H9 (cell line): ENCODE results near the gene MGMT. TPM values are rescaled to one million over a fixed set of nuclear protein-coding genes. Genes with fewer than 3 reads are reported as not detected.

ENCODE experiments used
- DNase-seq: peaks from one replicate; pipeline ENCODE4 v3.0.0-alpha.2; 2017
- H2AFZ ChIP-seq: one replicate; pipeline ENCODE4 v1.6.1; 2013; ENCODE audit warnings: mild to moderate bottlenecking, low read length, control low read depth, moderate library complexity
- H2AK5ac ChIP-seq: 2 replicates; pipeline ENCODE4 v1.6.1; 2013; ENCODE audit warnings: low read length, control low read depth, mixed read lengths; ENCODE audit not compliant: insufficient read length
- H2BK120ac ChIP-seq: one replicate; pipeline ENCODE4 v1.6.1; 2013; ENCODE audit warnings: low read depth, mild to moderate bottlenecking, low read length, control low read depth, inconsistent platforms; ENCODE audit not compliant: poor library complexity, severe bottlenecking
- H2BK12ac ChIP-seq: 2 replicates; pipeline ENCODE4 v1.6.1; 2013; ENCODE audit warnings: low read length, control low read depth, mixed read lengths, low read depth; ENCODE audit not compliant: insufficient read length
- H2BK15ac ChIP-seq: 2 replicates; pipeline ENCODE4 v1.6.1; 2013; ENCODE audit warnings: low read depth, low read length, control low read depth
- H2BK20ac ChIP-seq: one replicate; pipeline ENCODE4 v1.6.1; 2013; ENCODE audit warnings: low read depth, mild to moderate bottlenecking, low read length, control low read depth, inconsistent platforms; ENCODE audit not compliant: poor library complexity, severe bottlenecking
- H2BK5ac ChIP-seq: 2 replicates; pipeline ENCODE4 v1.6.1; 2013; ENCODE audit warnings: low read length, control low read depth, mixed read lengths; ENCODE audit not compliant: insufficient read length
- H3K14ac ChIP-seq: 2 replicates; pipeline ENCODE4 v1.6.1; 2013; ENCODE audit warnings: low read length, control low read depth; ENCODE audit not compliant: insufficient read depth
- H3K18ac ChIP-seq: 2 replicates; pipeline ENCODE4 v1.6.1; 2013; ENCODE audit warnings: low read depth, mild to moderate bottlenecking, mixed read lengths, low read length, control low read depth; ENCODE audit not compliant: insufficient read length
- H3K23ac ChIP-seq: 2 replicates; pipeline ENCODE4 v1.6.1; 2013; ENCODE audit warnings: low read length, control low read depth, mixed read lengths, low read depth; ENCODE audit not compliant: insufficient read length
- H3K23me2 ChIP-seq: 2 replicates; pipeline ENCODE4 v1.6.1; 2013; ENCODE audit warnings: low read depth, mild to moderate bottlenecking, mixed read lengths, low read length, control low read depth; ENCODE audit not compliant: insufficient read length, poor library complexity, severe bottlenecking
- H3K27ac ChIP-seq: 2 replicates; pipeline ENCODE4 v1.5.1; 2013; ENCODE audit warnings: low read length, control low read depth, mixed read lengths, low read depth; ENCODE audit not compliant: insufficient read length
- H3K27me3 ChIP-seq: 2 replicates; pipeline ENCODE4 v1.6.1; 2013; ENCODE audit warnings: low read length, control low read depth, inconsistent platforms; ENCODE audit not compliant: insufficient read depth
- H3K4ac ChIP-seq: 2 replicates; pipeline ENCODE4 v1.6.1; 2013; ENCODE audit warnings: low read depth, mild to moderate bottlenecking, control low read depth, inconsistent platforms, low read length, moderate library complexity
- H3K4me1 ChIP-seq: 2 replicates; pipeline ENCODE4 v1.6.1; 2013; ENCODE audit warnings: low read length, control low read depth, inconsistent platforms; ENCODE audit not compliant: insufficient read depth
- H3K4me2 ChIP-seq: 2 replicates; pipeline ENCODE4 v1.6.1; 2013; ENCODE audit warnings: low read length, control low read depth, mixed read lengths; ENCODE audit not compliant: insufficient read length, insufficient read depth
- H3K56ac ChIP-seq: 2 replicates; pipeline ENCODE4 v1.6.1; 2013; ENCODE audit warnings: low read depth, mild to moderate bottlenecking, mixed read lengths, low read length, control low read depth; ENCODE audit not compliant: insufficient read length
- H3K79me1 ChIP-seq: 2 replicates; pipeline ENCODE4 v1.6.1; 2013; ENCODE audit warnings: low read depth, mild to moderate bottlenecking, moderate library complexity, low read length, control low read depth, inconsistent platforms; ENCODE audit not compliant: insufficient read depth, poor library complexity, severe bottlenecking
- H3K79me2 ChIP-seq: 2 replicates; pipeline ENCODE4 v1.6.1; 2013; ENCODE audit warnings: low read length, control low read depth, inconsistent platforms; ENCODE audit not compliant: insufficient read depth
- H3K9ac ChIP-seq: 2 replicates; pipeline ENCODE4 v1.6.1; 2013; ENCODE audit warnings: low read length, control low read depth, mixed read lengths; ENCODE audit not compliant: insufficient read length; ENCODE audit errors: extremely low read depth
- H3K9me3 ChIP-seq: one replicate; pipeline ENCODE4 v1.6.1; 2013; ENCODE audit warnings: low read depth, low read length, inconsistent platforms; ENCODE audit not compliant: control insufficient read depth
- H3T11ph ChIP-seq: one replicate; pipeline ENCODE4 v1.6.1; 2013; ENCODE audit warnings: mild to moderate bottlenecking, low read length, control low read depth, inconsistent platforms
- H4K20me1 ChIP-seq: one replicate; pipeline ENCODE4 v1.6.1; 2013; ENCODE audit not compliant: control insufficient read depth, insufficient read length, insufficient read depth
- H4K5ac ChIP-seq: 2 replicates; pipeline ENCODE4 v1.6.1; 2013; ENCODE audit warnings: low read depth, mild to moderate bottlenecking, mixed read lengths, low read length, control low read depth; ENCODE audit not compliant: insufficient read length
- H4K8ac ChIP-seq: replicated peaks from 2 replicates; pipeline ENCODE4 v1.6.1; 2013; ENCODE audit warnings: low read length, control low read depth, mixed read lengths, low read depth; ENCODE audit not compliant: insufficient read length
- H4K91ac ChIP-seq: 2 replicates; pipeline ENCODE4 v1.6.1; 2013; ENCODE audit warnings: low read depth, mild to moderate bottlenecking, moderate library complexity, mixed read lengths, low read length, control low read depth; ENCODE audit not compliant: insufficient read length
- H3K27ac Mint-ChIP-seq, 3 experiments: 2 replicates in 2 of 3; 3 replicates in 1 of 3; pipeline ENCODE4 v1.8.0; 2020 to 2021; ENCODE audit warnings: mixed read lengths in 3 of 3, mild to moderate bottlenecking in 1 of 3, moderate library complexity in 1 of 3
- H3K27me3 Mint-ChIP-seq: 2 replicates; pipeline ENCODE4 v1.8.0; 2021; ENCODE audit warnings: low read depth, mild to moderate bottlenecking, moderate library complexity, mixed read lengths
- H3K36me3 Mint-ChIP-seq, 3 experiments: 2 replicates in 2 of 3; 3 replicates in 1 of 3; pipeline ENCODE4 v1.8.0; 2020 to 2021; ENCODE audit warnings: low read depth in 3 of 3, mixed read lengths in 3 of 3; ENCODE audit not compliant: insufficient read depth in 1 of 3
- H3K4me1 Mint-ChIP-seq, 2 experiments: 2 replicates each; pipeline ENCODE4 v1.8.0; 2020; ENCODE audit warnings: mixed read lengths in 2 of 2
- H3K4me3 Mint-ChIP-seq, 2 experiments: 2 replicates in 1 of 2; 3 replicates in 1 of 2; pipeline ENCODE4 v1.8.0; 2020 to 2021; ENCODE audit warnings: mild to moderate bottlenecking in 2 of 2, mixed read lengths in 2 of 2, moderate library complexity in 1 of 2
- H3K9me3 Mint-ChIP-seq, 2 experiments: 2 replicates in 1 of 2; 3 replicates in 1 of 2; pipeline ENCODE4 v1.8.0; 2020; ENCODE audit warnings: mild to moderate bottlenecking in 2 of 2, mixed read lengths in 2 of 2, moderate library complexity in 1 of 2
- CTCF ChIP-seq: fragments of 200-600 bp; sonication (generic); conservative IDR thresholded peaks from 3 replicates; pipeline ENCODE4 v1.8.0; 2021; ENCODE audit warnings: antibody characterized with exemption, mild to moderate bottlenecking
- WGBS: extraction: QIAGEN DNeasy Blood & Tissue Kit; methylation state at CpG from one replicate; pipeline ENCODE4 v1.1.7; 2013; ENCODE audit warnings: missing lambda C conversion rate, low lambda C conversion rate, mixed read lengths; ENCODE audit not compliant: insufficient read length; ENCODE audit errors: extremely low coverage; 5-methylcytosine and 5-hydroxymethylcytosine counted together
- total RNA-seq: library from RNA; stranded (reverse); gene quantifications from 2 replicates; pipeline ENCODE4 v1.2.1, GENCODE V29; 2021

The MGMT gene
- total RNA-seq, 1 experiment from 2014 or later, result 18.4 TPM

GRCh38 chr10:129811208-129811607, 344.2 kb downstream of the MGMT start:
- Histone ChIP-seq H3K4ac (no peak overlapping the region), H2AFZ (no peak overlapping the region), H3K4me1 (no peaks in the 10 kb centered on the region), H3K79me2 (no peaks in the 10 kb centered on the region), H3K23ac (no peak overlapping the region), H3K27ac (no peak overlapping the region), H2BK120ac (no peak overlapping the region), H2BK5ac (no peak overlapping the region), H3K56ac (no peak overlapping the region), H2AK5ac (no peak overlapping the region), H3K23me2 (no peaks in the 10 kb centered on the region), H2BK15ac (no peak overlapping the region), H2BK12ac (no peak overlapping the region), H3K4me2 (no peak overlapping the region), H4K20me1 (no peaks in the 10 kb centered on the region), H3K9me3 (no peaks in the 10 kb centered on the region), H3T11ph (no peak overlapping the region), H3K18ac (no peak overlapping the region), H2BK20ac (no peak overlapping the region), H4K91ac (no peak overlapping the region), H4K8ac (no peak overlapping the region), H3K14ac (no peak overlapping the region), H3K27me3 (no peaks in the 10 kb centered on the region), H3K79me1 (no peaks in the 10 kb centered on the region), H4K5ac (no peak overlapping the region), H3K9ac (no peak overlapping the region)
- TF ChIP-seq CTCF, result no peak
- no peak for DNase-seq
- no CpG with 5 or more reads among the region's 9 CpGs for WGBS
- H3K27me3 Mint-ChIP-seq, result peaks cover 10% of the 10 kb centered on the region
- H3K27ac Mint-ChIP-seq, result no peak overlapping the region; a peak in 1 of 7 replicates
- H3K4me1 Mint-ChIP-seq, result peaks cover 0 to 2% of the 10 kb centered on the region in 2 experiments; a peak in 1 of 4 replicates
- H3K9me3 Mint-ChIP-seq, result peaks cover under 1 to 1% of the 10 kb centered on the region in 2 experiments; a peak in 4 of 5 replicates
- H3K4me3 Mint-ChIP-seq, result no peak overlapping the region
- H3K36me3 Mint-ChIP-seq, result peaks cover 0 to 4% (median 0%) of the 10 kb centered on the region in 3 experiments; a peak in 4 of 7 replicates
